ENCODE data around the gene TGFBR3L.

TGFBR3L gene

DNA sequence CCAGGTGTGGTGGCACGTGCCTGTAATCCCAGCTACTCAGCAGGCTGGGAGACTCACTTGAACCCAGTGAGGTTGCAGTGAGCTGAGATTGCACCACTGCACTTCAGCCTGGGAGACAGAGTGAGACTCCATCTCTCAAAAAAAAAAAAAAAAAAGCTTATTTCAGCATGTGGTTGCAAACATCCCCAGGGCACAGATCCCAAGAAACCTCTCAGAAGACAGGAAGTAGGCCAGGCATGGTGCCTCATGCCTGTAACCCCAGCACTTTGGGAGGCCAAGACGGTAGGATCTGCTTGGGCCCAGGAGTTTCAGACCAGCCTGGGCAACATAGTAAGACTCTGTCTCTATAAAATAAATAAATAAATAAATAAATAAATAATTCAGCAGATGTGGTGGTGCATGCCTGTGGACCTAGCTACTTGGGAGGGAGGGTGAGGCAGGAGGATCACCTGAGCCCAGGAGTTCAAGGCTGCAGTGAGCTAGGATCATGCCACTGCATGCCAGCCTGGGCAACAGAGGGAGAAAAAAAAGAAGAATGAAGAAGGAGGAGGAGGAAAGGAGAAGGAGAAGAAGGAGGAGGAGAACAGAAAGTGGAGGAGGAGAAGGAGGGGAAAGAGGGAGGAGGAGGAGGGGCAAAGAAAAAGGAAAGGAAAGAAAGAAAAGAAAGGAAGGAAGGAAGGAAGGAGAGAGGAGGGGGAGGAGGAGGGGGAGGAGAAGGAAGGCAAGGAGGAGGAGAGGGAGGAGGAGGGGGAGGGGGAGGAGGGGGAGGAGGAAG lies 30.6 kb upstream of the TGFBR3L start (continued):
- TF ChIP-seq, protein P1, sequence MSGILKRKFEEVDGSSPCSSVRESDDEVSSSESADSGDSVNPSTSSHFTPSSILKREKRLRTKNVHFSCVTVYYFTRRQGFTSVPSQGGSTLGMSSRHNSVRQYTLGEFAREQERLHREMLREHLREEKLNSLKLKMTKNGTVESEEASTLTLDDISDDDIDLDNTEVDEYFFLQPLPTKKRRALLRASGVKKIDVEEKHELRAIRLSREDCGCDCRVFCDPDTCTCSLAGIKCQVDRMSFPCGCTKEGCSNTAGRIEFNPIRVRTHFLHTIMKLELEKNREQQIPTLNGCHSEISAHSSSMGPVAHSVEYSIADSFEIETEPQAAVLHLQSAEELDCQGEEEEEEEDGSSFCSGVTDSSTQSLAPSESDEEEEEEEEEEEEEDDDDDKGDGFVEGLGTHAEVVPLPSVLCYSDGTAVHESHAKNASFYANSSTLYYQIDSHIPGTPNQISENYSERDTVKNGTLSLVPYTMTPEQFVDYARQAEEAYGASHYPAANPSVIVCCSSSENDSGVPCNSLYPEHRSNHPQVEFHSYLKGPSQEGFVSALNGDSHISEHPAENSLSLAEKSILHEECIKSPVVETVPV (CRISPR knock-in tag; IDR thresholded peaks at IDR 0.05) = no peak
- no peak for TF ChIP-seq PPARA (CRISPR knock-in tag; IDR thresholded peaks at IDR 0.05; ENCODE audit: borderline replicate concordance)

DNA sequence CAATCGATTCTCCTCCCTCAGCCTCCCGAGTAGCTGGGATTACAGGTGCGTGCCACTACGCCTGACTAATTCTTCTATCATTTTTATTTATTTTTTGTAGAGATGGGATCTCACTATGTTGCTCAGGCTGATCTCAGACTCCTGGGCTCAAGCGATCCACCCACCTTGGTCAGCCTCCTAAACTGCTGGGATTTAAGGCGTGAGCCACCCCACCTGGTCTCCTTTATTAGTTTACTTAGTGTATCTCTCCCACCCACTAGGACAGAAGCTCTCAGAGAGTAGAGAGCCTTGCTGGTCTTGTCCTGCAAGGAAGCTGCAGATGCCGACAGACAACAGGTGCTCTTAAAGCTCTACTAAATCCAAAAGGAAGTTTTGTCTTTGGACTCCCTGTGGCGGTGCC lies 28.8 kb upstream of the TGFBR3L start:
- no peak for TF ChIP-seq RARB (CRISPR knock-in tag; IDR thresholded peaks at IDR 0.05)
- ATAC-seq = no peak

DNA sequence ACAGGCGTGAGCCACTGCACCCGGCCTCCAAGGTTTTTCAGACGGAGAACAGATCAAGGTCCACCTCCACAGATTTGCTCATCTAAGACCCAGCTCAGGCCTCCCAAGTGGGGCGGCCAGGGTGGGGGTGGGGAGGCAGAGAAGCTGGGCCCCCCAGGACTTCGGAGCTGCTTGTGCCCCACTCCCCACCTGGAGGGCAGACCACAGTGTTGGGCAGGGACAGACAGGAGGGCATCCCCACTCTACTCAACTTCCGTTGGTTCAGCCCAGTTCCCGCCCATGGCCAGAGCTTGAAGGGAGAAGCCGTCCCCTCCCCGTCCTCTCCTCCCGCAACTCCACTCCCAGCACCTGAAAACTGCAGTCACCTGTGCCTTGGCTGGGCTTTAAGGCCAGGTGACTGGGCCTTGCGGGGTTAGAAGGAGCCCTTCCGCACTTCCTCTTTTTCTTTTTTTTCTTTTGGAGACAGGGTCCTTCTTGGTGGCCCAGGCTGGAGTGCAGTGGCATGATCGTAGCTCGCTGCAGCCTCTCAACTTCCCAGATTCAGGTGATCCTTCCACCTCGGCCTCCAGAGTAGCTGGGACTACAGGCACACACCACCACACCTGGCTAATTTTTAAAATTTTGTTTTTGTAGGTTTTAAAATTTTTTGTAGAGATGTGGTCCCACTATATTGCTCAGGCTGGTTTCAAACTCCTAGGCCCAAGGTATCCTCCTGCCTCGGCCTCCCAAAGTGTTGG lies 27.1 kb upstream of the TGFBR3L start:
- no peak for ATAC-seq
- TF ChIP-seq RARB (CRISPR knock-in tag; IDR thresholded peaks at IDR 0.05) (no peak), ZFP30 (CRISPR knock-in tag; IDR thresholded peaks at IDR 0.05) (no peak), ISL1 (CRISPR knock-in tag; IDR thresholded peaks at IDR 0.05) (no peak), ESRRG (CRISPR knock-in tag; IDR thresholded peaks at IDR 0.05) (no peak), ZNF565 (CRISPR knock-in tag; conservative IDR thresholded peaks at IDR 0.05; ENCODE audit: low read depth) (no peak), ZC3H10 (CRISPR knock-in tag; IDR thresholded peaks at IDR 0.05) (no peak), CSDC2 (CRISPR knock-in tag; IDR thresholded peaks at IDR 0.05) (no peak), OSR1 (CRISPR knock-in tag; IDR thresholded peaks at IDR 0.05) (no peak), TCF4 (CRISPR knock-in tag; IDR thresholded peaks at IDR 0.05; ENCODE audit: borderline replicate concordance) (no peak), BACH2 (CRISPR knock-in tag; IDR thresholded peaks at IDR 0.05; ENCODE audit: borderline replicate concordance) (no peak), TOX (CRISPR knock-in tag; IDR thresholded peaks at IDR 0.05; ENCODE audit: borderline replicate concordance) (no peak), PPARA (CRISPR knock-in tag; IDR thresholded peaks at IDR 0.05; ENCODE audit: borderline replicate concordance) (no peak), GLIS3 (CRISPR knock-in tag; IDR thresholded peaks at IDR 0.05) (no peak), ZNF8 (CRISPR knock-in tag; IDR thresholded peaks at IDR 0.05) (no peak), POU6F1 (CRISPR knock-in tag; IDR thresholded peaks at IDR 0.05; ENCODE audit: borderline replicate concordance, low read depth) (no peak)
- TF ChIP-seq, protein P2, sequence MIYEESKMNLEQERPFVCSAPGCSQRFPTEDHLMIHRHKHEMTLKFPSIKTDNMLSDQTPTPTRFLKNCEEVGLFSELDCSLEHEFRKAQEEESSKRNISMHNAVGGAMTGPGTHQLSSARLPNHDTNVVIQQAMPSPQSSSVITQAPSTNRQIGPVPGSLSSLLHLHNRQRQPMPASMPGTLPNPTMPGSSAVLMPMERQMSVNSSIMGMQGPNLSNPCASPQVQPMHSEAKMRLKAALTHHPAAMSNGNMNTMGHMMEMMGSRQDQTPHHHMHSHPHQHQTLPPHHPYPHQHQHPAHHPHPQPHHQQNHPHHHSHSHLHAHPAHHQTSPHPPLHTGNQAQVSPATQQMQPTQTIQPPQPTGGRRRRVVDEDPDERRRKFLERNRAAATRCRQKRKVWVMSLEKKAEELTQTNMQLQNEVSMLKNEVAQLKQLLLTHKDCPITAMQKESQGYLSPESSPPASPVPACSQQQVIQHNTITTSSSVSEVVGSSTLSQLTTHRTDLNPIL (CRISPR knock-in tag; IDR thresholded peaks at IDR 0.05; ENCODE audit: low read depth) = no peak
- TF ChIP-seq, protein P1 (CRISPR knock-in tag; IDR thresholded peaks at IDR 0.05) = no peak

- ATAC-seq = no peak
- TF ChIP-seq ZNF70 (CRISPR knock-in tag; IDR thresholded peaks at IDR 0.05) = no peak
- no peak for TF ChIP-seq POU6F1 (CRISPR knock-in tag; IDR thresholded peaks at IDR 0.05; ENCODE audit: borderline replicate concordance, low read depth)
- no peak for TF ChIP-seq RARB (CRISPR knock-in tag; IDR thresholded peaks at IDR 0.05)
- TF ChIP-seq, protein P3, sequence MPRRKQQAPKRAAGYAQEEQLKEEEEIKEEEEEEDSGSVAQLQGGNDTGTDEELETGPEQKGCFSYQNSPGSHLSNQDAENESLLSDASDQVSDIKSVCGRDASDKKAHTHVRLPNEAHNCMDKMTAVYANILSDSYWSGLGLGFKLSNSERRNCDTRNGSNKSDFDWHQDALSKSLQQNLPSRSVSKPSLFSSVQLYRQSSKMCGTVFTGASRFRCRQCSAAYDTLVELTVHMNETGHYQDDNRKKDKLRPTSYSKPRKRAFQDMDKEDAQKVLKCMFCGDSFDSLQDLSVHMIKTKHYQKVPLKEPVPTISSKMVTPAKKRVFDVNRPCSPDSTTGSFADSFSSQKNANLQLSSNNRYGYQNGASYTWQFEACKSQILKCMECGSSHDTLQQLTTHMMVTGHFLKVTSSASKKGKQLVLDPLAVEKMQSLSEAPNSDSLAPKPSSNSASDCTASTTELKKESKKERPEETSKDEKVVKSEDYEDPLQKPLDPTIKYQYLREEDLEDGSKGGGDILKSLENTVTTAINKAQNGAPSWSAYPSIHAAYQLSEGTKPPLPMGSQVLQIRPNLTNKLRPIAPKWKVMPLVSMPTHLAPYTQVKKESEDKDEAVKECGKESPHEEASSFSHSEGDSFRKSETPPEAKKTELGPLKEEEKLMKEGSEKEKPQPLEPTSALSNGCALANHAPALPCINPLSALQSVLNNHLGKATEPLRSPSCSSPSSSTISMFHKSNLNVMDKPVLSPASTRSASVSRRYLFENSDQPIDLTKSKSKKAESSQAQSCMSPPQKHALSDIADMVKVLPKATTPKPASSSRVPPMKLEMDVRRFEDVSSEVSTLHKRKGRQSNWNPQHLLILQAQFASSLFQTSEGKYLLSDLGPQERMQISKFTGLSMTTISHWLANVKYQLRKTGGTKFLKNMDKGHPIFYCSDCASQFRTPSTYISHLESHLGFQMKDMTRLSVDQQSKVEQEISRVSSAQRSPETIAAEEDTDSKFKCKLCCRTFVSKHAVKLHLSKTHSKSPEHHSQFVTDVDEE (CRISPR knock-in tag; IDR thresholded peaks at IDR 0.05) = no peak
- TF ChIP-seq, protein P1 (CRISPR knock-in tag; IDR thresholded peaks at IDR 0.05) = no peak
- no peak for TF ChIP-seq ESRRG (CRISPR knock-in tag; IDR thresholded peaks at IDR 0.05)
- TF ChIP-seq SNAI2 (CRISPR knock-in tag; IDR thresholded peaks at IDR 0.05) = no peak
- TF ChIP-seq TCF4 (CRISPR knock-in tag; IDR thresholded peaks at IDR 0.05; ENCODE audit: borderline replicate concordance) = no peak
- TF ChIP-seq ZFP3 (CRISPR knock-in tag; IDR thresholded peaks at IDR 0.05) = no peak
- no peak for TF ChIP-seq ISL1 (CRISPR knock-in tag; IDR thresholded peaks at IDR 0.05)
- no peak for TF ChIP-seq ZNF8 (CRISPR knock-in tag; IDR thresholded peaks at IDR 0.05)
- no peak for TF ChIP-seq BACH2 (CRISPR knock-in tag; IDR thresholded peaks at IDR 0.05; ENCODE audit: borderline replicate concordance)
These were observed 26.3 kb upstream of the TGFBR3L start, which contains the start of gene LRRC8E for GRCh38 chr19:7888145-7888825. TSS of gene LRRC8E (plus strand) at chr19:7888510. CDS start at chr19:7895604, 7,094 bp downstream.

Data from SK-N-SH treated with all-trans-retinoic acid at 6 μM for 48 hours (cell line).